H9 (cell line): ENCODE measurements around the gene NPTX1. TPM values are rescaled to one million over a fixed set of nuclear protein-coding genes. Genes with fewer than 3 reads are reported as not detected.

Experiments used
- DNase-seq: peaks from one replicate; pipeline ENCODE4 v3.0.0-alpha.2; 2017
- H2AFZ ChIP-seq: one replicate; pipeline ENCODE4 v1.6.1; 2013; ENCODE audit warnings: mild to moderate bottlenecking, low read length, control low read depth, moderate library complexity
- H2AK5ac ChIP-seq: 2 replicates; pipeline ENCODE4 v1.6.1; 2013; ENCODE audit warnings: low read length, control low read depth, mixed read lengths; ENCODE audit not compliant: insufficient read length
- H2BK120ac ChIP-seq: one replicate; pipeline ENCODE4 v1.6.1; 2013; ENCODE audit warnings: low read depth, mild to moderate bottlenecking, low read length, control low read depth, inconsistent platforms; ENCODE audit not compliant: poor library complexity, severe bottlenecking
- H2BK12ac ChIP-seq: 2 replicates; pipeline ENCODE4 v1.6.1; 2013; ENCODE audit warnings: low read length, control low read depth, mixed read lengths, low read depth; ENCODE audit not compliant: insufficient read length
- H2BK15ac ChIP-seq: 2 replicates; pipeline ENCODE4 v1.6.1; 2013; ENCODE audit warnings: low read depth, low read length, control low read depth
- H2BK20ac ChIP-seq: one replicate; pipeline ENCODE4 v1.6.1; 2013; ENCODE audit warnings: low read depth, mild to moderate bottlenecking, low read length, control low read depth, inconsistent platforms; ENCODE audit not compliant: poor library complexity, severe bottlenecking
- H2BK5ac ChIP-seq: 2 replicates; pipeline ENCODE4 v1.6.1; 2013; ENCODE audit warnings: low read length, control low read depth, mixed read lengths; ENCODE audit not compliant: insufficient read length
- H3K14ac ChIP-seq: 2 replicates; pipeline ENCODE4 v1.6.1; 2013; ENCODE audit warnings: low read length, control low read depth; ENCODE audit not compliant: insufficient read depth
- H3K18ac ChIP-seq: 2 replicates; pipeline ENCODE4 v1.6.1; 2013; ENCODE audit warnings: low read depth, mild to moderate bottlenecking, mixed read lengths, low read length, control low read depth; ENCODE audit not compliant: insufficient read length
- H3K23ac ChIP-seq: 2 replicates; pipeline ENCODE4 v1.6.1; 2013; ENCODE audit warnings: low read length, control low read depth, mixed read lengths, low read depth; ENCODE audit not compliant: insufficient read length
- H3K23me2 ChIP-seq: 2 replicates; pipeline ENCODE4 v1.6.1; 2013; ENCODE audit warnings: low read depth, mild to moderate bottlenecking, mixed read lengths, low read length, control low read depth; ENCODE audit not compliant: insufficient read length, poor library complexity, severe bottlenecking
- H3K27ac ChIP-seq: 2 replicates; pipeline ENCODE4 v1.5.1; 2013; ENCODE audit warnings: low read length, control low read depth, mixed read lengths, low read depth; ENCODE audit not compliant: insufficient read length
- H3K27me3 ChIP-seq: 2 replicates; pipeline ENCODE4 v1.6.1; 2013; ENCODE audit warnings: low read length, control low read depth, inconsistent platforms; ENCODE audit not compliant: insufficient read depth
- H3K4ac ChIP-seq: 2 replicates; pipeline ENCODE4 v1.6.1; 2013; ENCODE audit warnings: low read depth, mild to moderate bottlenecking, control low read depth, inconsistent platforms, low read length, moderate library complexity
- H3K4me1 ChIP-seq: 2 replicates; pipeline ENCODE4 v1.6.1; 2013; ENCODE audit warnings: low read length, control low read depth, inconsistent platforms; ENCODE audit not compliant: insufficient read depth
- H3K4me2 ChIP-seq: 2 replicates; pipeline ENCODE4 v1.6.1; 2013; ENCODE audit warnings: low read length, control low read depth, mixed read lengths; ENCODE audit not compliant: insufficient read length, insufficient read depth
- H3K56ac ChIP-seq: 2 replicates; pipeline ENCODE4 v1.6.1; 2013; ENCODE audit warnings: low read depth, mild to moderate bottlenecking, mixed read lengths, low read length, control low read depth; ENCODE audit not compliant: insufficient read length
- H3K79me1 ChIP-seq: 2 replicates; pipeline ENCODE4 v1.6.1; 2013; ENCODE audit warnings: low read depth, mild to moderate bottlenecking, moderate library complexity, low read length, control low read depth, inconsistent platforms; ENCODE audit not compliant: insufficient read depth, poor library complexity, severe bottlenecking
- H3K79me2 ChIP-seq: 2 replicates; pipeline ENCODE4 v1.6.1; 2013; ENCODE audit warnings: low read length, control low read depth, inconsistent platforms; ENCODE audit not compliant: insufficient read depth
- H3K9ac ChIP-seq: 2 replicates; pipeline ENCODE4 v1.6.1; 2013; ENCODE audit warnings: low read length, control low read depth, mixed read lengths; ENCODE audit not compliant: insufficient read length; ENCODE audit errors: extremely low read depth
- H3K9me3 ChIP-seq: one replicate; pipeline ENCODE4 v1.6.1; 2013; ENCODE audit warnings: low read depth, low read length, inconsistent platforms; ENCODE audit not compliant: control insufficient read depth
- H3T11ph ChIP-seq: one replicate; pipeline ENCODE4 v1.6.1; 2013; ENCODE audit warnings: mild to moderate bottlenecking, low read length, control low read depth, inconsistent platforms
- H4K20me1 ChIP-seq: one replicate; pipeline ENCODE4 v1.6.1; 2013; ENCODE audit not compliant: control insufficient read depth, insufficient read length, insufficient read depth
- H4K5ac ChIP-seq: 2 replicates; pipeline ENCODE4 v1.6.1; 2013; ENCODE audit warnings: low read depth, mild to moderate bottlenecking, mixed read lengths, low read length, control low read depth; ENCODE audit not compliant: insufficient read length
- H4K8ac ChIP-seq: replicated peaks from 2 replicates; pipeline ENCODE4 v1.6.1; 2013; ENCODE audit warnings: low read length, control low read depth, mixed read lengths, low read depth; ENCODE audit not compliant: insufficient read length
- H4K91ac ChIP-seq: 2 replicates; pipeline ENCODE4 v1.6.1; 2013; ENCODE audit warnings: low read depth, mild to moderate bottlenecking, moderate library complexity, mixed read lengths, low read length, control low read depth; ENCODE audit not compliant: insufficient read length
- H3K27ac Mint-ChIP-seq, 3 experiments: 2 replicates in 2 of 3; 3 replicates in 1 of 3; pipeline ENCODE4 v1.8.0; 2020 to 2021; ENCODE audit warnings: mixed read lengths in 3 of 3, mild to moderate bottlenecking in 1 of 3, moderate library complexity in 1 of 3
- H3K27me3 Mint-ChIP-seq: 2 replicates; pipeline ENCODE4 v1.8.0; 2021; ENCODE audit warnings: low read depth, mild to moderate bottlenecking, moderate library complexity, mixed read lengths
- H3K36me3 Mint-ChIP-seq, 3 experiments: 2 replicates in 2 of 3; 3 replicates in 1 of 3; pipeline ENCODE4 v1.8.0; 2020 to 2021; ENCODE audit warnings: low read depth in 3 of 3, mixed read lengths in 3 of 3; ENCODE audit not compliant: insufficient read depth in 1 of 3
- H3K4me1 Mint-ChIP-seq, 2 experiments: 2 replicates each; pipeline ENCODE4 v1.8.0; 2020; ENCODE audit warnings: mixed read lengths in 2 of 2
- H3K4me3 Mint-ChIP-seq, 2 experiments: 2 replicates in 1 of 2; 3 replicates in 1 of 2; pipeline ENCODE4 v1.8.0; 2020 to 2021; ENCODE audit warnings: mild to moderate bottlenecking in 2 of 2, mixed read lengths in 2 of 2, moderate library complexity in 1 of 2
- H3K9me3 Mint-ChIP-seq, 2 experiments: 2 replicates in 1 of 2; 3 replicates in 1 of 2; pipeline ENCODE4 v1.8.0; 2020; ENCODE audit warnings: mild to moderate bottlenecking in 2 of 2, mixed read lengths in 2 of 2, moderate library complexity in 1 of 2
- WGBS: extraction: QIAGEN DNeasy Blood & Tissue Kit; methylation state at CpG from one replicate; pipeline ENCODE4 v1.1.7; 2013; ENCODE audit warnings: missing lambda C conversion rate, low lambda C conversion rate, mixed read lengths; ENCODE audit not compliant: insufficient read length; ENCODE audit errors: extremely low coverage; 5-methylcytosine and 5-hydroxymethylcytosine counted together
- total RNA-seq: library from RNA; stranded (reverse); gene quantifications from 2 replicates; pipeline ENCODE4 v1.2.1, GENCODE V29; 2021
- TF ChIP-seq, protein P1 (sequence below): fragments of 200-600 bp; sonication (generic); conservative IDR thresholded peaks from 3 replicates; pipeline ENCODE4 v1.8.0; 2021; ENCODE audit warnings: antibody characterized with exemption, mild to moderate bottlenecking

The NPTX1 gene
- total RNA-seq, 1 experiment from 2014 or later, result 20.5 TPM

DNA sequence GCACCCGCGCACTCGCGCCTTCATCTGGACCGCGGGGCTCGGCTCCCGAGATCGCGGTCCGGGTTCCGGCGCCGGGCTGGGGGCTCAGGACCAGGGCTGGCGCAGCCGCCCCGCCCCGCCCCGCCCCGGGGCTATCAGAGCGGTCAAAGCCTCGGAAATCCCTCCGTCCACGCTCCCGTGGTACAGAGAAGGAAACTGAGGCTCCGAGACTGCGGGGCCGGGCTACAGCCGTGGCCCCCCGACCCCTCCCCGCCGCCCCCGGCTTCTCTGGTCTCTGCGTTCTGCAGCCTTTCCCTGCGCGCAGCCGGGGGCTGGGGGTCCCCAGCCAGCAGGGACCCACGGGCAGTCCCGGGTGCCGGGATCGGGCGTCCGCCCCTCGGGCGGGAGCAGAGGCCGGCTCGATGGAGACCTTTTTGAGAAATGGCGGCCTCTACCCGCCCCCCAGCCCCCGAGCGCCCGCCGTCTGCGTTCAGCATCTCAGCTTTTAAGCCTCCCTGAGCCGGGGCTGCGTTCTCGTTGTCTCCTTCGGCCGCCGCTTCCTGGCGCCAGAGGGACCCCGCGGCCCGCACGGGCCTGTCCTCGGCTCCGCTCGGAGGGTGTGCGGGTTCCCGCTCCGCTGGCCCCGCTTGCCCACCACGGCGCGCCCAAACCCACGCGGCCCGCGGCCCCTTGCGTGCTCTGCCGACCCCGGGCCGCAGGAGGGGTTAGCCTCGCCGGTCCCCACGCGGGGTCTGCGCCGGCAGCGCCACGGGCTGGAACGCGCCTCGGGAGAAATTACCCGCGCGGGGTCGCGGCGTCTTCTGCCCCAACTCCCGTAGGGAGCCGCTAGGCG is 1.5 kb upstream of the NPTX1 start:
- no peak overlapping the region for H3K56ac ChIP-seq
- H3K9ac ChIP-seq, result no peak overlapping the region
- H2AK5ac ChIP-seq, result no peak overlapping the region
- Mint-ChIP-seq H3K36me3 (peaks cover 0 to 6% (median 3%) of the 10 kb centered on the region in 3 experiments; a peak in 3 of 7 replicates), H3K9me3 (no peaks in the 10 kb centered on the region; a peak in 1 of 5 replicates), H3K27ac (no peak overlapping the region), H3K4me1 (peaks cover 20 to 52% of the 10 kb centered on the region in 2 experiments), H3K27me3 (peaks cover 83% of the 10 kb centered on the region), H3K4me3 (no peak overlapping the region)
- no peak overlapping the region for H2AFZ ChIP-seq
- H2BK120ac ChIP-seq, result no peak overlapping the region
- TF ChIP-seq, protein P1, sequence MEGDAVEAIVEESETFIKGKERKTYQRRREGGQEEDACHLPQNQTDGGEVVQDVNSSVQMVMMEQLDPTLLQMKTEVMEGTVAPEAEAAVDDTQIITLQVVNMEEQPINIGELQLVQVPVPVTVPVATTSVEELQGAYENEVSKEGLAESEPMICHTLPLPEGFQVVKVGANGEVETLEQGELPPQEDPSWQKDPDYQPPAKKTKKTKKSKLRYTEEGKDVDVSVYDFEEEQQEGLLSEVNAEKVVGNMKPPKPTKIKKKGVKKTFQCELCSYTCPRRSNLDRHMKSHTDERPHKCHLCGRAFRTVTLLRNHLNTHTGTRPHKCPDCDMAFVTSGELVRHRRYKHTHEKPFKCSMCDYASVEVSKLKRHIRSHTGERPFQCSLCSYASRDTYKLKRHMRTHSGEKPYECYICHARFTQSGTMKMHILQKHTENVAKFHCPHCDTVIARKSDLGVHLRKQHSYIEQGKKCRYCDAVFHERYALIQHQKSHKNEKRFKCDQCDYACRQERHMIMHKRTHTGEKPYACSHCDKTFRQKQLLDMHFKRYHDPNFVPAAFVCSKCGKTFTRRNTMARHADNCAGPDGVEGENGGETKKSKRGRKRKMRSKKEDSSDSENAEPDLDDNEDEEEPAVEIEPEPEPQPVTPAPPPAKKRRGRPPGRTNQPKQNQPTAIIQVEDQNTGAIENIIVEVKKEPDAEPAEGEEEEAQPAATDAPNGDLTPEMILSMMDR, result peak; percentile 61
- H3T11ph ChIP-seq, result no peak overlapping the region
- H4K8ac ChIP-seq, result no peak overlapping the region
- H4K5ac ChIP-seq, result no peak overlapping the region
- no peak overlapping the region for H2BK20ac ChIP-seq
- WGBS, result no CpG with 5 or more reads among the region's 103 CpGs
- H4K20me1 ChIP-seq, result no peaks in the 10 kb centered on the region
- no peak overlapping the region for H2BK5ac ChIP-seq
- no peaks in the 10 kb centered on the region for H3K9me3 ChIP-seq
- H3K4me2 ChIP-seq, result peak overlapping the region; percentile 34
- peaks cover 76% of the 10 kb centered on the region for H3K27me3 ChIP-seq
- H3K79me2 ChIP-seq, result no peaks in the 10 kb centered on the region
- H3K18ac ChIP-seq, result no peak overlapping the region
- no peak overlapping the region for H3K23ac ChIP-seq
- H3K4me1 ChIP-seq, result no peaks in the 10 kb centered on the region; the same call in 1 of the 2 replicates
- H4K91ac ChIP-seq, result no peak overlapping the region
- H3K4ac ChIP-seq, result no peak overlapping the region
- H2BK12ac ChIP-seq, result no peak overlapping the region
- no peak overlapping the region for H3K14ac ChIP-seq
- no peaks in the 10 kb centered on the region for H3K79me1 ChIP-seq
- peak; percentile 80 for DNase-seq
- H3K23me2 ChIP-seq, result peaks cover 5% of the 10 kb centered on the region
- no peak overlapping the region for H3K27ac ChIP-seq
- no peak overlapping the region for H2BK15ac ChIP-seq
